Measurements from ENCODE around the gene TMEM175. TPM values are rescaled to one million over a fixed set of nuclear protein-coding genes. Genes with fewer than 3 reads are reported as not detected.

TMEM175 gene
- total RNA-seq, 1 experiment from 2014 or later: 10.0 TPM

DNA sequence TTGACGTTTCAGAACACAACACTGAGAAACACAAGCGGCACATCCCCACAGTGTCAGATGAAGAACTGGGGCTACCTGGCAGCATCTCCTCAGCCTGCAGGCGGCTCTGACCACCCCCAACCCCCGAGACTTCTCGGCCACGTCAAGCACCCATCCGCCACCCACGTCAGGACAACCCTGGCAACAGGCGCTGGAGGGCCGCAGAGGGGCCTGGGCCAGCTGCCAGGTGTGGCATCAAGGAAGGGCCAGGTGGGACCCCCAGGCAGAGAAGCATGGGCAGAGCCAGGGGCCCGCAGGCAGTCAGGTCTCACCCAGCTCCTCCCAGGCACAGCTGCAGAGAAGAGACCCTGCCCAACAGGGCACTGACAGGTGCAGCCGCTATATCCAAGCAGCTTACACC, 22.4 kb upstream of the TMEM175 start:
- no peak for DNase-seq (ENCODE audit: low spot score)
- ChIA-PET CTCF (no interaction called here), POLR2A (ENCODE audit: low non-redundant PET) (interaction anchor here (0.6 kb wide), 1 partner anchor 165 kb away, joined by 5 read pairs; no protein-coding TSS in a partner anchor)
- Histone ChIP-seq H3K36me3 (ENCODE audit: insufficient read depth, low read length, poor library complexity, severe bottlenecking) (peaks cover 3% of the 10 kb centered on the region), H3K4me1 (ENCODE audit: insufficient read depth, low read length, poor library complexity, severe bottlenecking) (no peaks in the 10 kb centered on the region), H3K27ac (ENCODE audit: low read depth, low read length, poor library complexity, severe bottlenecking) (no peak overlapping the region), H3K27me3 (replicated peaks; ENCODE audit: insufficient read depth, low read depth, low read length, poor library complexity) (no peaks in the 10 kb centered on the region), H3K4me3 (ENCODE audit: low read depth, low read length, poor library complexity, severe bottlenecking) (no peak overlapping the region), H3K9me3 (ENCODE audit: low read depth, low read length, poor library complexity, severe bottlenecking) (no peaks in the 10 kb centered on the region)
- intact Hi-C loops (cut with micrococcal nuclease; ENCODE audit: unreplicated experiment): no loop called here
- TF ChIP-seq, protein P1, sequence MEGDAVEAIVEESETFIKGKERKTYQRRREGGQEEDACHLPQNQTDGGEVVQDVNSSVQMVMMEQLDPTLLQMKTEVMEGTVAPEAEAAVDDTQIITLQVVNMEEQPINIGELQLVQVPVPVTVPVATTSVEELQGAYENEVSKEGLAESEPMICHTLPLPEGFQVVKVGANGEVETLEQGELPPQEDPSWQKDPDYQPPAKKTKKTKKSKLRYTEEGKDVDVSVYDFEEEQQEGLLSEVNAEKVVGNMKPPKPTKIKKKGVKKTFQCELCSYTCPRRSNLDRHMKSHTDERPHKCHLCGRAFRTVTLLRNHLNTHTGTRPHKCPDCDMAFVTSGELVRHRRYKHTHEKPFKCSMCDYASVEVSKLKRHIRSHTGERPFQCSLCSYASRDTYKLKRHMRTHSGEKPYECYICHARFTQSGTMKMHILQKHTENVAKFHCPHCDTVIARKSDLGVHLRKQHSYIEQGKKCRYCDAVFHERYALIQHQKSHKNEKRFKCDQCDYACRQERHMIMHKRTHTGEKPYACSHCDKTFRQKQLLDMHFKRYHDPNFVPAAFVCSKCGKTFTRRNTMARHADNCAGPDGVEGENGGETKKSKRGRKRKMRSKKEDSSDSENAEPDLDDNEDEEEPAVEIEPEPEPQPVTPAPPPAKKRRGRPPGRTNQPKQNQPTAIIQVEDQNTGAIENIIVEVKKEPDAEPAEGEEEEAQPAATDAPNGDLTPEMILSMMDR (conservative IDR thresholded peaks at IDR 0.05; ENCODE audit: low read depth, low read length): no peak
- no peak for TF ChIP-seq EZH2 (IDR thresholded peaks at IDR 0.05; ENCODE audit: borderline replicate concordance, low read depth, low read length, poor library complexity, severe bottlenecking)
- no TSS peak for BruUV-seq (replicated peaks)

DNA sequence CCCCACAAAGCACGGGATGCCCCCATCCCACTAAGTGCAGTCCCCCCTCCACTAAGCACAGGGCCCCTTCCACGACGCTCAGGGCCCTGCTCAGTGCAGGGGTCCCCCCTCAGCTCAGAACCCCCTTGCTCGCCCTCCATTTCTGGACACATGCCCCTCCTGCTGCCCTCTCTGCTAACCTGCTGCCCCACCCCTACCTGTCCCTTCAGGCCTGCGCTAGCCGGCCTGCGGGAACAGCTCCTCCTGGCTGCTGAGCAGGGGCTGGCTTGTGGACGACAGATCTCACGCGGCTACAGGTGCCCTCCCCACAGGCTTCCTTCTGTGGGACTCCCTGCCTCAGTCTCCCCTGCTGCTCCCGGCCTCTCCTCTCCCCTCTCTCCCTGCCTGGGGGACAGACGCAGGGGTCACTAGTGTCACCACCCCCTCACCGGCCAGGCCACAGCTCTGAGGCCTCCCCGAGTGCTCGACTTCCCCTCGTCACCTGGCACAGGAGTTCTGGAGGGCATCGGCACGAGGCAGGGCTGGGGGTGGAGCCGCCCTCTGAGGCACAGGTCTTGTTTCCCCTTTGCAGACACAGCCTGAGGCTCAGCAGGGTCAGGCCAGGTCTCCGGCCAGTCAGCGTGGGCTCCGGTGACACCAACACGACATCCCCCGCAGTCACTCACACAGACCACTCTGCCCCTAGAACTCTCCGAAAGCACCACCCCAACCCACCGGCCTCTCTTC, 21.7 kb upstream of the TMEM175 start:
- Histone ChIP-seq H3K9me3 (ENCODE audit: low read depth, low read length, poor library complexity, severe bottlenecking) (no peaks in the 10 kb centered on the region), H3K36me3 (ENCODE audit: insufficient read depth, low read length, poor library complexity, severe bottlenecking) (peaks cover 3% of the 10 kb centered on the region), H3K4me3 (ENCODE audit: low read depth, low read length, poor library complexity, severe bottlenecking) (no peak overlapping the region), H3K27me3 (replicated peaks; ENCODE audit: insufficient read depth, low read depth, low read length, poor library complexity) (no peaks in the 10 kb centered on the region), H3K4me1 (ENCODE audit: insufficient read depth, low read length, poor library complexity, severe bottlenecking) (no peaks in the 10 kb centered on the region), H3K27ac (ENCODE audit: low read depth, low read length, poor library complexity, severe bottlenecking) (no peak overlapping the region)
- ChIA-PET CTCF (no interaction called here), POLR2A (ENCODE audit: low non-redundant PET) (interaction anchor here (0.6 kb wide), 1 partner anchor 164 kb away, joined by 5 read pairs; no protein-coding TSS in a partner anchor)
- no peak for TF ChIP-seq EZH2 (IDR thresholded peaks at IDR 0.05; ENCODE audit: borderline replicate concordance, low read depth, low read length, poor library complexity, severe bottlenecking)
- TF ChIP-seq, protein P1 (conservative IDR thresholded peaks at IDR 0.05; ENCODE audit: low read depth, low read length): no peak
- intact Hi-C loops (cut with micrococcal nuclease; ENCODE audit: unreplicated experiment): no loop called here
- no peak for DNase-seq (ENCODE audit: low spot score)
- no TSS peak for BruUV-seq (replicated peaks)

DNA sequence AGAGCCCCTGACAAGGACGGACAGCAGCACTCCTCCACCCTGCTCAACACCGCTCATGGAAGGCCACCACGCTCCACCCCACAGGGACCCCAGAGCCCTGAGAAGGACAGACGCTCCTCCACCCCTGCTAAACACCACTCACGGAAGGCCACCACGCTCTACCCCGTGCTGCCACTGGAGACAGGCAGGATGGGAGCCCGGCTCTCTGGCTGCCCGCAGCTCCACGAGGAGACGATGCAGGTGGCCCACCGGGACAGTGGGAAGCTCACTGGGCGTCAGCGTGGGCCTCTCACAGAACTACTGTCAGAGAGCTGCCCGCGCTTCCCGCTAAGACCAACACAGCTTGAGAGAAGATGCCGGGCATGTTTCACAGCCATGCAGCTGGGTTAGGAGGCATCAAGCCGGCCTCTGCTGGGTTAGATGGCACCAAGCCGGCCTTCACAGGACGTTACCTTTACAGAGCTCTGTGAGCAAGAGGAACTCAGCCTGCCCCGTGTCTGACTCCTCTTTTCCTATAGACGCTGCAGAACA, 21.0 kb upstream of the TMEM175 start:
- Histone ChIP-seq H3K4me3 (ENCODE audit: low read depth, low read length, poor library complexity, severe bottlenecking) (no peak overlapping the region), H3K27me3 (replicated peaks; ENCODE audit: insufficient read depth, low read depth, low read length, poor library complexity) (no peaks in the 10 kb centered on the region), H3K9me3 (ENCODE audit: low read depth, low read length, poor library complexity, severe bottlenecking) (no peaks in the 10 kb centered on the region), H3K4me1 (ENCODE audit: insufficient read depth, low read length, poor library complexity, severe bottlenecking) (no peaks in the 10 kb centered on the region), H3K27ac (ENCODE audit: low read depth, low read length, poor library complexity, severe bottlenecking) (no peak overlapping the region), H3K36me3 (ENCODE audit: insufficient read depth, low read length, poor library complexity, severe bottlenecking) (peaks cover 3% of the 10 kb centered on the region)
- no peak for TF ChIP-seq EZH2 (IDR thresholded peaks at IDR 0.05; ENCODE audit: borderline replicate concordance, low read depth, low read length, poor library complexity, severe bottlenecking)
- TF ChIP-seq, protein P1 (conservative IDR thresholded peaks at IDR 0.05; ENCODE audit: low read depth, low read length): no peak
- ChIA-PET POLR2A (ENCODE audit: low non-redundant PET) (interaction anchor here (0.6 kb wide), 1 partner anchor 12 kb away, joined by 9 read pairs; no protein-coding TSS in a partner anchor), CTCF (no interaction called here)
- DNase-seq (ENCODE audit: low spot score): no peak
- intact Hi-C loops (cut with micrococcal nuclease; ENCODE audit: unreplicated experiment): no loop called here
- BruUV-seq (replicated peaks): no TSS peak
